HG03521 (cell line): ENCODE data around the gene SYT13.

Source experiments
- ATAC-seq: cut with Tn5 transposase; IDR thresholded peaks from one replicate; pipeline ENCODE4 v1.9.1; 2021; ENCODE audit warnings: mild to moderate bottlenecking, moderate library complexity; ENCODE audit not compliant: unreplicated experiment

SYT13 gene

DNA sequence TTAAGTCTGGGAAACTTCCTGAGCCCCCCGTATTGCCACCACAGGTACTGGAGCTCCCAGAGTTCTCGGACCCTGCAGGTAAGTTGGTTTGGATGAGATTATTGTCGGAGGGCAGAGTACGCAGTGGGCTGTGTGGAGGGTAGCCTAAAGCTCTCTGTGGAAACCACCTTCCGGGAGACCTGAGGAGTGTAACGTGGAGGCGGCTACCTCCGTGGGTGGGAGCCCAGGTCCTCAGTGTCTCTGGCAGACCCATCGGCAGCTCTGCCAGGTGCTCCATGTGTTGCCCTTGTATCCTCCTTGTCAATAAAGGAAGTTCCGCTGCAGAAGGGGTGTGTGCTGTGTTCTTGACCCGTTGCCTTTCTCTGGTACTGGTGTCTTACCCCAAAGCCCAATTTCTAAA, 61.4 kb downstream of the SYT13 start:
- ATAC-seq: no peak

DNA sequence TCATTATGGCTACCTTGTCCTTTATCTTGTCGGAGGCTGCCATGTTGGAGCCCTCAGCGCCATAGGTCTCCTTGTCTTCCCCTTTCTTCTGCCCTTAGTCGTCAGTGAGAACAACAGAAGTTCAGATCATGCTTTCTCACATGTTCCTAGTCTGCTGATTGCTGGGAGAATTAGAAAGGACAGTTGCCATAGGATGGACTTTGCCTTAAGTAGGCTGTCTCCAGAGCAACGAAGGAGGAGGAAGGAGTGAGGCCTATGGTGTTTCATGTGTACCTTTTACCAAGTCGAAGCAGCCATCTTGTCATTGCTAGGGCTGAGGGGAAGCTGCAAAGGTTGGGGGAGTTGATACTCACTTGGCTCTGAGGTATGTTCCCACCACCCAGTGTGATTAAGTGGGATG, 62.6 kb downstream of the SYT13 start:
- no peak for ATAC-seq

DNA sequence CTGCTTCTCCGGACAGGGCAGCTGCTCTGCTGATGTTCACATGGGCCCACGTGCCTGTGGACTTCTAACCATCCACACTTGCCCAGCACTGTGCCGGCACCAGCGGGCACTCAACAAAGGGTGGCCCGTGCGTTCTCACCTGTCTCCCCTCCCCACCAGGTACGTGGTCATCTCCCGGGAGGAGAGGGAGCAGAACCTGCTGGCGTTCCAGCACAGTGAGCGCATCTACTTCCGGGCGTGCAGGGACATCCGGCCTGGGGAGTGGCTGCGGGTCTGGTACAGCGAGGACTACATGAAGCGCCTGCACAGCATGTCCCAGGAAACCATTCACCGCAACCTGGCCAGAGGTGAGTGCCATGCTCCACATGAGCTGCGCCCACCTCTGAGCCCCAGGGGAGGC, 66.7 kb downstream of the SYT13 start:
- ATAC-seq: no peak

DNA sequence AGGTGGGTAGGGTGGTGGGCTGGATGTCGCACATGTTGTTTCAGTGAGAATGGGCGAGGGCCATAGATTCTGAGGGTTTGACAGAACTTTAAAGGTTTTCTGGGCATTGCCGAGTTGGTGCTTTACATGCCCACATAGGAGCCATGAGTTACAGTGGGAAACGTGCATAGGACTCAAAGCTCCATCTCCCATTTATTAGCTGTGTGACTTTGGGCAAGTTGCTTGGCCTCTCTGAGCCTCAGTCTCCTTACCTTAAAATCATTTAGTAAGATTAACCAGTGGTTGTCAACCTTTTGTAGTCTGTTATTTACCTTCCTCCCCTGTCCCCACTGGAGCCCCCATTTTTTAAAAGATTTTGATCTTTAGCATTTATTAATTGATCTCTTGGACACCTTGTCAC, 67.4 kb downstream of the SYT13 start:
- ATAC-seq: no peak

DNA sequence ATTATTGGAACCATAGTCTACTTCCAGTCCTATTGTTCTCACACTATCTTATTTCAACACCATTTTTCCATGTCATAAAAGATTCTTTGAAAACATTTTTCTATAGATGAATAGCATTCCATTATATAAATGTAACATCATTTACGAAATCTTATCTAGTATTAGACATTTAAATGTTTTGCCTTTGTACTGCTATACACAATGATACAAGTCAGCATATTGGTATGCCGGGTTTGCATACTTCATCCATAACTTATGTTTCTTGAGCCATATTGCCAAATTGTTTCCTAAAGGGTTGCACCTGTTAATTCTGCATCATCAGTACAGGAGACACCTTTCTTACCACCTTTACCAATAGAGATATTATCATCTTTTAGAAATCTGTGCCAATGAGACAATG, 68.2 kb downstream of the SYT13 start:
- ATAC-seq: no peak

DNA sequence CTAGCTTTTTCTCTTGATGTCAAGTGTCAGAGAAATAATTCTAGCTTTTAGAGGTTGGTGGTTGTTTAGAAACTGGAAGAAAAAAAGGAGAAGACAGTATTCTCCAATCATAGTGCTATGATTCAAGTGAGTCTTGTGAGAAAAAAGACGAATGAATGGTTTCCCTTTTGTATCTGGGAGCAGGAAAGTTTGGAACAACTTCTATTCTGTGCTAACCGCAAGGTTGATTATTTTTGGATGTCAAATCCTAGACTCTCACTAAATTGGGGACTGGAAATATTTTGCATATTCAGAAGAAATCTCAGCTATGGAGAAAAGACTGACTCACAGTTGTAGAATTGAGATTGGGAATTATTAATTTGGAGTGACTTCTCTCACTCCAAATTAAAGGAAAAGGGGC, 69.2 kb downstream of the SYT13 start:
- ATAC-seq: no peak

DNA sequence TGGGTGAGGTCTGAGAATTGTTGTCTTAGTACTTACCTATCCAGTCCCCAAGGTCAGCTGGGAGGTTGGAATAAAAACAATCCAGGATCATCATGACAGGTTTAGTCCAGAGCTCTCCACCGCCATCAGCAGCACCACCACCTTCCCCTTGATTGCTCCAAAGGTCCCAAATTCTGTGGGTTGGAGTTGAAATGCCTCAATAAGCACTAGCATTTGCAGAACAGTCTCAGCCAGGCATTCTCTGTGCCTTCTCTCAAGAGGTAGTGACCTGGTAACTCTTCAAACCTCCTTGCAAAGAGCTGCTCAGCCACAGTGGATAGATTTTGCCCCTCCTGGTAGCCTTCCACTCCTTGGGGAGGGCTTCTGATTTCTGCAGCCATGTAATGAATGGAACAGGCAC, 70.1 kb downstream of the SYT13 start:
- ATAC-seq: no peak

DNA sequence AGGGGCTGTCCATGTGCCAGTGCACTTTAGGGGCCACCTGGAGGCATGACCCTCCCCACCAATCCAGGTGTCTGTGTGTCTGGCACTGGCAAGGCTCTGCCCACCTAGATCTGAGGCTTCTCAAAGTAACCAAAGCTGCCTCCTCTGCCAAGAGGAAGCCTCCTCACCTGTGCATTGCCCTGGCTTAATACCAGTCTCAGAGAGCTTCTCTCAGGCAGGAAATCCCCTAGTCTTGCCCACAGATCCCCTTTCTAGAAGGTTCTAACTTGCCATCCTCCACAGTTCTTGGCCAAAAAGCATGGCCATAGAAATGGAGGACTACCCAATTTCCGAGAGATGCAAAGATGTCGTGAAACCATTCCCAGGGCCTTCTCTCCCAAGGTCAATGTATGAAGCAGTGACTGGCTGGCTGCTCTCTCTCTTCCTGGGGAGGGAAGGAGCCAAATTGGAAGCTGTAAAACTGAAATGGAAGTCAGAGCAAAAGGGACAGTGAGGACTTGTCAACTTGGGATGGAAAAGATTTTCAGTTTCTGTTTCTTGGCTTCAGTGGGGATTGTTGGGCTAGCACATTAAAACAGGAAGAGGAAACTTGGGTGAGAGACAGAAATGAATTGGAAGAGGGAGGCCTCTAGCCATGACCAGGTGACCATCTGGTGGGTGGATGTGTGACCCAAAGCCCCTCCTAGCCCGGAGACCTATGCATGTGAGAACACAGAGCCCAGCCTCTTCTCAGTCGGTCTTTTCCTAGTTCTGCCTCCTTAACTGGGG, 70.9 kb downstream of the SYT13 start:
- ATAC-seq: no peak

DNA sequence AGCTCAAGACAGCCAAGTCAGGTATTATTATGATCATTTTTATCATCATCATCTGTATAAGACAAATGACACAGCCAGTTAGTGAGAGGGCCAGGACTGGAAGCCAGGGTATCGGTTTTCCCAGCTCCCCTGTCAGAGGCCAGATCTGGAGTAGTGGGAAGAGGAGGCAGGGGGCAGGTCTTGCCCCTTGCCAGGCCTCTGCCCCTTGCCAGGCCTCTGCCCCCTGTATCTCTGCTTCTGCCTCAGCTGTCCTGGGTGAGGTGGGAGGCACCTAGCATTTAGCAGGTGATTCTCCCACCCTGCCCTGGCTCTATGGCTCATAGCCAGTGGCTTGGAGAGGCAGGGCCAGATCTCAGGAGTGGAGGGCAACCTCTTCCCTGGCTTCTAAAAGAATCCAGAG, 72.4 kb downstream of the SYT13 start:
- ATAC-seq: no peak

DNA sequence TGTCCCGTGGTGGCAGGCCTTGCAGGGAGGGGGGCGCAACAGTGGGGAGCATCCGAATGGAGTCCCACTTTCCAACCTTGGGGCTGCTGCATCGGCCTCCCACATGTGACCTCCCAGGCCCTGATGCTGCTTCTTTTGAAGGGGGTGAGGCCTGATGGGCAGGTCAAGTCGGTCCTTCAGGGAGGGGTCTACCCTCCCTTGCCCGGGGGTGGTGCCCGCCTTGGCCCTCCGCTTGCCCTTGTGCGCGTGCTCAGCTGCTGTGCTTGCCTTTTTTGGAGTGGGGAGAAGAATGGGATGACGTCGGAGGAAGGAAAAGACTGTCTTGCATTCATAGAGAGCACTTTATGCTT, 72.8 kb downstream of the SYT13 start:
- no peak for ATAC-seq

DNA sequence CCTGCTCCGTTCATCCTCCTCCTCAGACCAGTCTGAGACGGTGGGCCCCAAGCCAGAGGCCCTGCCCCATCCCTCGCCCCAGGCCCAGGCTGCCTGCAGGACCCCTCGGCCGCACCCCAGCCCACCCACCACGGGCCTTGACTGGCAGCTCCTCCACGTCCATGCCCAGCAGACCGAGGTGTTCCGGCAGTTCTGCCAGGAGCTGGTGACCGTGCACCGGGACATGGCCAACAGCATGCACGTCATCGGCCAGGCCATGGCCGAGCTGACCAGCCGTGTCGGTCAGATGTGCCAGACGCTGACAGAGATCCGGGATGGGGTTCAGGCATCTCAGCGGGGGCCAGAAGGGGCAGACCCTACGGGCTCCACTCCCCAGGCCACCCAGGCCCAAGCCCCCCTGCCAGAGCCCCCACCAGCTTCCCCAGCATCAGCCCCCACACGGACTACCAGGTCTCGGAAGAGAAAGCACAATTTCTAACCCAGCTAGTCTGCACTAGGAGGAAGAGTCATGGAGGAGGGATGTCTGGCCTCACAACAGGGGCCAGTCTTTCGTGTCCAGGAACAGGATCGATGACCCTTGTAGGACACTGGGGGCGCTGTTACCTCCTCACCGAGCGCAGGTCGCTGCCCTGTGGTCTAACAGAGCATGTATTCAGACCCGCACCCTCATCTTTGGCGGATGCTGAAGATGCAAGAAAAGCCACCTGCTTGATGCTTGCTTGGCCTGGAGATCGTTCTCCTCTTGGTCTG, 73.4 kb downstream of the SYT13 start:
- no peak for ATAC-seq

DNA sequence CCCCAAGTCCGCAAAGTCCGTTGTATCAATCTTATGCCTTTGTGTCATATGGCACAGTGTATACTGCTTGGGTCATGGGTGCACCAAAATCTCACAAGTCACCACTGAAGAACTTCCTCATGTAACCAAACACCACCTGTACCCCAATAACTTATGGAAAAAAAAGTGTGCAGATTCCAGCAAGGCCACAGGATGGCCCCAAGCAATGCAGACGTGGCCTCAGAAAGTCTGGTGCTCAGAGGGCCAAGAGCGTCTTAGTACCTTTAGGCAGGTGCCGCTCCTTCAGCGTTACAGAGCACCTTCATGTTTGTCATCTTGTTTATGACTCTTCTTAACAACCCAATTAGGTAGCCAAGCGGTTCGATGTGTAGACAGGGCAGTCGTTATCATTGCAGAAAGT, 74.4 kb downstream of the SYT13 start:
- no peak for ATAC-seq

DNA sequence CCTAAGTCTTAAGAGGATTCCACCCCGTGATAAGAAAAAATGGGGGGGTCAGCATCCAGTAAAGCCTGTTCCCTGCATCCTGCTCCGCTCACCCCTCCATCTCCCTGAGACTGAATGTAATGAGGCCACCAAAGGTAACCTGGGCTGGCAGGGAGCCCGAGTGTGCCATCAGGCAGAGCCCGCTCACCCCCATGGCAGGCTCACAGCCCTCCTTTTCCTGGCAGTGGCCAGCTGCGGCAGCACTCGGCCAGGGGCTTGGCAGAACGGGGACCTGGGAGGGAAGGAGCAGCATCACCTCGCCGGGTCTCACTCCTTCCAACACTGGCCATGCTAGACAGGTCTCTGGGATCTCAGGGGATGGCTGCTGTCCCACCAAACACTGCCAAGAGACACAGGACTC, 75.3 kb downstream of the SYT13 start:
- no peak for ATAC-seq

DNA sequence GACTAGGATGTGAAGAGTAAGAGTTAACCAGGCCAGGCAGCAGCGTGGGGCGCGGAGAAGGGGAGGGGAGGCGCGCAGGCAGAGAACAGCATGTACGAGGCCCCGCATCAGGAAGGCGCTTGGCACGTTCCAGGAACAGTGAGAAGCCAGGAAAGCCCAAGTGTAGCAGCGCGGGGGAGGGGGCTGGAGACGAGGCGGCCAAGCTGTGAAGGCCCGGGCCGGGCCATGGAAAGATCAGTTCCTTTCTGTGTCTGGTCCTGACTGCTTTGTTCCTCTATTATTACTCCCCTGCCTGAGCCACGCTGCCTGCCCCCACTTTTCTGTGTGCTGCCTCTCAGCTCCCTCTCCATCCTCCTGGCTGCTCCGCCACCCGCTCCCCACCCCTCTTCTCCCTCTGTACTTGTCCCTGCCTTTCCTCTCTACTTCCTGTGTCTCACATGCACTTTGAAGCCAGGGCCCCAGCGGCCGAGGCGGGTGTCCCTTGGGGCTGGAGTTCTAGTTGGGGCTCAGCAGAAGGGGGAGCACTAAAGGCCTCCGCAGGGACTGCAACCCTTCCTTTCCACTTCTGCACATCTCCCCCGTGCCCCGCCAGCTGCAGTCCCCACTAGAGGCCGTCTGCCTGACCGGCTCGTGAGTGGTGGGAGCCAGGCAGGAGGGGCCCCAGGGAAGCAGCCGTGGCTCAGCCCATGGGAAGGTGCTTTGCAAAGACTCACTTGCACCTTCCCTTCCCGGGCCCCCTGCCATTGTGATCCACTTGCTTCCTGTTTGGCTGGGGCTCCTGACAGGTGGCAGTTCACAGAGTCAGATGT, 76.0 kb downstream of the SYT13 start:
- ATAC-seq: no peak

DNA sequence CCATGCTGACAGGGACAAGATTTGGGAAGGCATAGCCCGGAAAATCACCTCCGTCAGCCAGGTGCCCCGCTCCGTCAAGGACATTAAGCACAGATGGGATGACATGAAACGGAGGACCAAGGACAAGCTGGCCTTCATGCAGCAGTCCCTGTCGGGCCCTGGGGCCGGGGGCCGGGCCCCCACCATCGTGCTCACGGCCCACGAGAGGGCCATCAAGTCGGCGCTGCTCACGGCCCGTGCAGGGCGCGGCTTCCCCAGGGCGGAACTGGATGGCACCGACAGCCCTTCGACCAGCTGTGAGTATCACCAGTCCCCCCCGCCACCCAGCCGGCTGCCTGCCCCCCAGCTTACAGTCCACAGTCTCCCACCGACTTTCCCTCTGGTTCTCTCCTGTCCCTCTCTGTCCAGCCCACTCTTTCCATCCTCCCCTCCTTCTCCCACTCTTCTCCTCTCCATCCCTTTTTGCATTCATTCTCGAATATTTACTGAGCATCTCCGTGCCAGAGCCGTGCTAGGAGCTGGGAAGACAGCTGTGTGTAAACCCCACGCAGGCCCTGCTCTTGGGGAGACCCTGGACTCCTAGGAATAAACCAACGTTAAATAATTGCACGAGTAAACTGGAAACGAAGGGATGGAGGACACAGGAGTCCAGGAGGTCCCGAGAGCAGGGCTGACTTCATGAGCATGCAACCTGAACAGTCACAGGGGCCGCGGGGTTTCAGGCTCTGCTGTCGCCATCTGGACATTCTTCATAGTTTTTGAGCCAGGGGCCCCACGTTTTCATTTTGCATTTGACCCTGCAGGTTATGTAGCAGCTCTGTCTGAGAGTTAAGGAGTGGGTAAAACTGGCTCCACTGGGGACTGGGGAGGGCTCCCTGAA, 76.9 kb downstream of the SYT13 start:
- no peak for ATAC-seq

DNA sequence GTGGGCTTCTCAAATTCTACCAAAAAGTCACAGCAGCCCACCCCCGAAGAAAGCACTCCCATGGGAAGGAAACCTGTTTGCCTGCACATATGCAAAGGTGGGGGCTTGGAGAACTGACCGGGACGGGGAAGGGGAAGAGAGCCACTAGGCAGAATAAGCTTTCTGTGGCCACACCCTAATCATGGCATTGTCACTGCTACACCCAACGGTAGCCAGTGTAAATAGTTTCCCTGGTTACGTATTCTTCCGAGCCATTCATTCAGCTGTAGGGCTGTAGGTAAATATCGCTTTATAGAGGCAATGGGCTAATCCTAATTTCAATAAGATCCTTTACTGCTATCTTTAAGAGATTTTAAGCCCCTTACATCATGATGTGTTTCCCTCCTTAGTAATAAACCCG, 78.0 kb downstream of the SYT13 start:
- ATAC-seq: no peak

DNA sequence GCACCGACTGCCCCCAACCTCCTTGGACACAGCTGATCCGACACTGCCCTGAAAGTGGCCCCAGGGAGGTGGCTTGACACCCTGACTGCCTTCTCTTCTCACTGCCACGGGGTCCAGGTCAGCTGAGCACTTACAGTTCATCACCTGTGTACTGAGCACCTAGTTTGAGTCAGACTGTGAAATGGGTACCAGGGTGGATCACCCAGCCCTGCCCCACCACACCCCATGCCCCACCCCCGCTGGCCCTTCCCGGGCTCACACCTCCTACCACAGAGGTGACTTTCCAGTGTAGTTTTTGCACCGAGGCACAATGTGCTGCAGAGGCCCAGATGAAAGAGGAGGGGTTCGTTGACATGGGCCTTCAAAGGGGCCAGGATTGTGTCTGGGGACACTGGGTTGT, 80.2 kb downstream of the SYT13 start:
- no peak for ATAC-seq

DNA sequence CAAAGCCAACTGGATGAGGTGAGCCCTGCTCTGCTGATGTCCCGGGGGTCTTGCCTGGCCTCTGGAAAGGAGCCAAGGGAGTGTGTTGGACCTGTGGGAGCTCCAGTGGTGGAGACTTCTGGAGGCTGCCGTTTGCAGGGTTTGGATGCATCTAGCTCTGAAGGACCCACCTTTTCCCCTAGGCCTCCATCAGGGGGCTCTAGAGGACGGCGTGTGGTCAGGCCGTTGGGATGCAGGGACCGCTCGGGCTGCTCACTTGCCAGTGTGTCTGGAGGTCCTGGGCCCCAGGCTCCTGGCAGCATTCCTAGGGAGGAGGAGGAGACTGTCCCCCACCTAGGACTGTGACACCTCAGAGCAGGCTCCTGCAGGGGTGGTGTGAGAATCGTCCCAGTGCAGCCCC, 81.4 kb downstream of the SYT13 start:
- ATAC-seq: no peak

DNA sequence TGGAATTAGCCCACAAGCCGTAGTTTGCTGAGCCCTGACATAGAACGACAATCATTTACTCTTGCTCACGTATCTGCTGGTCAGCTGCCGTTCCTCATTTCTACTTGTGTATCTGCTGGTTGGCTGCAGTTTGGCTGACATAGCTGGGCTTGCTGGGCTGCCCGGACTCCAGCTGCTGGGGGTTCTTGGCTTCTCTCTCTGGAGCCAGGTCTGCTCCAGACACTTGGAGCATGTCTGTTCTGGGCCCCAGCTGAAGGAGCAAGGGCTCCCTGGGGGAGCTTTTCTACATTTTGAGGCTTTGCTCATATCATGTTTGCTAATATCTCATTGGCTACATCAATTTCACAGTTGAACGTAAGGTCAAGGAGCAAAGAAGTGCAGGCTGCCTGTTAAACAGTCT, 92.4 kb downstream of the SYT13 start:
- ATAC-seq: no peak
